NB4 (cell line): Measurements from ENCODE around the gene TFCP2L1.

Experiments used
- CTCF ChIP-seq: IDR thresholded peaks from one replicate; pipeline ENCODE4 v1.5.1; 2012; ENCODE audit warnings: low read depth, low read length
- MAX ChIP-seq: IDR thresholded peaks from 2 replicates; pipeline ENCODE4 v1.6.1; 2011; ENCODE audit warnings: low read depth, low read length
- MYC ChIP-seq: IDR thresholded peaks from 2 replicates; pipeline ENCODE4 v1.6.1; 2011; ENCODE audit warnings: low read depth, low read length
- POLR2A ChIP-seq: IDR thresholded peaks from 2 replicates; pipeline ENCODE4 v1.6.1; 2011; ENCODE audit warnings: mild to moderate bottlenecking; ENCODE audit not compliant: insufficient read length; ENCODE audit errors: extremely low read depth

- no peak for TF ChIP-seq CTCF
- TF ChIP-seq POLR2A, result no peak
- no peak for TF ChIP-seq MAX
- TF ChIP-seq MYC, result no peak
Observed at GRCh38 chr2:121219866-121220265, 65.1 kb downstream of the TFCP2L1 start.
